AG04450 (cell line): ENCODE data around the gene FAM78B. TPM values are rescaled to one million over a fixed set of nuclear protein-coding genes. Genes with fewer than 3 reads are reported as not detected.

ENCODE experiments used
- CTCF ChIA-PET: fragments of 300-600, 350-600 bp; formaldehyde crosslinking; extraction: SDS; loops from one replicate; lab custom pipeline; 2022; ENCODE audit warnings: antibody characterized with exemption, inconsistent platforms; lab: Charles Lee
- POLR2A ChIA-PET: fragments of 350-600 bp; formaldehyde crosslinking; extraction: SDS; loops from one replicate; lab custom pipeline; 2021; ENCODE audit warnings: antibody characterized with exemption, inconsistent platforms; lab: Yijun Ruan, JAX
- DNase-seq: peaks from one replicate; pipeline ENCODE4 v3.0.0-alpha.2; 2011; ENCODE audit warnings: low read depth, low spot score
- H3K27ac ChIP-seq: one replicate; pipeline ENCODE4 v1.5.1; 2012; ENCODE audit warnings: low read depth, low read length, control low read depth
- H3K27me3 ChIP-seq: one replicate; pipeline ENCODE4 v1.6.0; 2012; ENCODE audit warnings: low read length; ENCODE audit not compliant: control insufficient read depth, insufficient read depth
- H3K4me3 ChIP-seq: 2 replicates; pipeline ENCODE4 v1.5.1; 2011; ENCODE audit warnings: mild to moderate bottlenecking, low read depth, low read length, control low read depth
- H3K9me3 ChIP-seq: 2 replicates; pipeline ENCODE4 v1.5.1; 2012; ENCODE audit warnings: low read length; ENCODE audit not compliant: control insufficient read depth, insufficient read depth
- CTCF ChIP-seq: IDR thresholded peaks from 2 replicates; pipeline ENCODE4 v1.5.1; 2011; ENCODE audit warnings: low read depth, low read length, control low read depth, inconsistent platforms
- polyA plus RNA-seq: library from polyadenylated mRNA; depleted of rRNA; stranded (reverse); fragments of >200 nt; gene quantifications from 2 replicates; pipeline ENCODE4 v1.2.3, GENCODE V29; 2011

FAM78B gene
- polyA plus RNA-seq, 1 experiment = 0.05 TPM

- no peak for TF ChIP-seq CTCF
- ChIA-PET POLR2A (no interaction called here), CTCF (no interaction called here)
- Histone ChIP-seq H3K9me3 (peaks cover 14% of the 10 kb centered on the region), H3K27ac (no peak overlapping the region), H3K4me3 (no peak overlapping the region), H3K27me3 (no peaks in the 10 kb centered on the region)
- no peak for DNase-seq
These were observed 26.4 kb upstream of the FAM78B start for GRCh38 chr1:166193057-166193698.

DNA sequence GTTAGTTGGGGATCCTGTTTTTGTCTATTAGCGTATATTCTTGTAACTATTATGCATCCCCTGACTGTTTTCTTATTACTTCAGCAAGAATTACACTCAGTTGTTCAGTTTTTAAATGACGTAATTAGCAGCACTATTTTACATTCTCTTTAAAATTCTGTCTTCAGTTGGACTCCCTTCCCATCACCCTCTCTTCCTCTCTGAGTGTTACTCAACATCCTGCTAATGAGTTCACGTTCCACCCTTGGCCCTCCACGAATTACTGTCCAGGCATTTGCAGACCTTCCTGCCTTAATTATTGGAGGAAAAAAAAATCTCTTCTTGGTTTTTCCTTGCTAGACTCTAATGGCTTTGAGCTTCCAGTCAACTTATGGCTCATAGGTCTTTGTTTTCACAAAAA lies 23.6 kb upstream of the FAM78B start:
- H3K9me3 ChIP-seq = peaks cover 15% of the 10 kb centered on the region
- ChIA-PET CTCF (no interaction called here), POLR2A (no interaction called here)
- H3K27ac ChIP-seq = no peak overlapping the region
- DNase-seq = no peak
- H3K27me3 ChIP-seq = no peaks in the 10 kb centered on the region
- H3K4me3 ChIP-seq = no peak overlapping the region
- no peak for TF ChIP-seq CTCF

DNA sequence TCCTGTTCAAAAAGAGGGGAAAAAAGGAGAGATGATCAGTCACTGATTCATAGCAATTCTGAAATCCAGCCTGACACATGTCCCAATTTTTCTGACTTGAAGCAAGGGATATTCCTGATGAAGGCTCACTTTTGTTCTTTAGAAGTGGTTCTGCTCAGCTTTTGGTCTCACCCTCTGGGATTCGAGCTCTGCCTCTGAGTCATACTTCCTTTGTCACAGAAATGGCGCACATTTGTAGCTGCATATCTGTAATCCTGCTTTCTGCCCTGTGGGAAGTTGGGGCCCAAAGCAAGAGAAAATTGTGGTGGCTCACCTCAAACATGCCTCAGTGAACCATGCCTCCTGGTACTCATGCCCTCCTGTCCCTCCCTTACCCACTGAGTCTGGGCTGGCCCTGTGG lies 22.3 kb upstream of the FAM78B start:
- no peak for DNase-seq
- Histone ChIP-seq H3K27ac (no peak overlapping the region), H3K4me3 (no peak overlapping the region), H3K9me3 (peaks cover 6% of the 10 kb centered on the region), H3K27me3 (no peaks in the 10 kb centered on the region)
- no peak for TF ChIP-seq CTCF
- POLR2A ChIA-PET = no interaction called here
- CTCF ChIA-PET = no interaction called here

DNA sequence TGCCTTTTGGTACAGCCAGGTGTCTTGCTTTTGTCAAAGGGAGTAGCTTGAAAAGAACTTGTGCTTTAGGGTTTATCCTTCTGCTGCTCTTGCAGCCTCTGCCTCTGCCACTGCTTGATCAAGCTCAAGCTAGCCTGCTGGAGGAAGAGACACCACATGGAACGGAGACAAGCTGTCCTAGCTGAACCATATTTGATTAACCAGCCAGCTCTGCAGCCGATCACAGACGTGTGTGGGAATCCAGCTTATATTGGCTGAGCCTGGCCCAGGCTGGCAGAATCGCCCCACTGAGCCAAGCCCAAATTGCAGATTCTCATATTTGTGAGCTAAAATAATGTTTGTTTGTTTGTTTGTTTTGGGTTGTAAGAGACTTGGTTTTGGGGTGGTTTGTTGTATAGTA lies 18.7 kb upstream of the FAM78B start:
- ChIA-PET POLR2A (no interaction called here), CTCF (no interaction called here)
- no peak for DNase-seq
- H3K27me3 ChIP-seq = no peaks in the 10 kb centered on the region
- H3K4me3 ChIP-seq = no peak overlapping the region
- H3K27ac ChIP-seq = no peak overlapping the region
- no peak for TF ChIP-seq CTCF
- H3K9me3 ChIP-seq = peaks cover 3% of the 10 kb centered on the region; the same call in 1 of the 2 replicates

DNA sequence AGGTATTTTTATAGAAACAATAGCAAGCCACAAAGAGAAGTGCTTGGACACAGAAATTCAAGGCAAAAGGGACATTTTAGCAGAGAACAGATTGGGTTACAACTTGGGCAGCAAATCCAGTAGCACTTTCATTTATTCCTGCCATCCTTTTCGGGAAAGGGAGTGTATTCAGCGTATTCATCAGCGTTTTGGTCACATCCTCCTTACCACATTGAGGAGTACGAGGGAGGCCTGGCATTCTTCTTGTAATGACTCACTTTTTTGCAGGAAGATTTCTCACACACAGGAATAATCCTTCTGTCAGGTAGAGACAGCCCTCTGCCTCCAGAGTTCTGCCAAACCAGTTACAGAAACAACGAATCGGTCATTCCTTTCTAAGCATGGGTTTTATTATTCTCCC lies 18.1 kb upstream of the FAM78B start:
- no peak for DNase-seq
- Histone ChIP-seq H3K9me3 (peaks cover 3% of the 10 kb centered on the region; the same call in 1 of the 2 replicates), H3K27ac (no peak overlapping the region), H3K4me3 (no peak overlapping the region), H3K27me3 (no peaks in the 10 kb centered on the region)
- no peak for TF ChIP-seq CTCF
- ChIA-PET POLR2A (no interaction called here), CTCF (no interaction called here)
